Measurements from ENCODE around the gene IER3IP1.

- TF ChIP-seq POLR2A (IDR thresholded peaks at IDR 0.05) (peak in 2 of 4 donors; percentile 26 to 87), POLR2AphosphoS5 (IDR thresholded peaks at IDR 0.05) (peak; percentile 30 to 93 (median 85)), EP300 (IDR thresholded peaks at IDR 0.05) (no peak)
- TF ChIP-seq, protein P1, sequence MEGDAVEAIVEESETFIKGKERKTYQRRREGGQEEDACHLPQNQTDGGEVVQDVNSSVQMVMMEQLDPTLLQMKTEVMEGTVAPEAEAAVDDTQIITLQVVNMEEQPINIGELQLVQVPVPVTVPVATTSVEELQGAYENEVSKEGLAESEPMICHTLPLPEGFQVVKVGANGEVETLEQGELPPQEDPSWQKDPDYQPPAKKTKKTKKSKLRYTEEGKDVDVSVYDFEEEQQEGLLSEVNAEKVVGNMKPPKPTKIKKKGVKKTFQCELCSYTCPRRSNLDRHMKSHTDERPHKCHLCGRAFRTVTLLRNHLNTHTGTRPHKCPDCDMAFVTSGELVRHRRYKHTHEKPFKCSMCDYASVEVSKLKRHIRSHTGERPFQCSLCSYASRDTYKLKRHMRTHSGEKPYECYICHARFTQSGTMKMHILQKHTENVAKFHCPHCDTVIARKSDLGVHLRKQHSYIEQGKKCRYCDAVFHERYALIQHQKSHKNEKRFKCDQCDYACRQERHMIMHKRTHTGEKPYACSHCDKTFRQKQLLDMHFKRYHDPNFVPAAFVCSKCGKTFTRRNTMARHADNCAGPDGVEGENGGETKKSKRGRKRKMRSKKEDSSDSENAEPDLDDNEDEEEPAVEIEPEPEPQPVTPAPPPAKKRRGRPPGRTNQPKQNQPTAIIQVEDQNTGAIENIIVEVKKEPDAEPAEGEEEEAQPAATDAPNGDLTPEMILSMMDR (IDR thresholded peaks at IDR 0.05): no peak
Observed at GRCh38 chr18:47150029-47150823, 25.9 kb downstream of the IER3IP1 start, which contains the start of gene HDHD2.
